ENCODE results near the gene CYP2C9.

- TF ChIP-seq EZH2 (IDR thresholded peaks at IDR 0.05; ENCODE audit: low read depth) (no peak), CTCF (conservative IDR thresholded peaks at IDR 0.05) (no peak)
These were observed 48.0 kb upstream of the CYP2C9 start for GRCh38 chr10:94890264-94891022.
